ENCODE measurements around the gene LRP1. TPM values are rescaled to one million over a fixed set of nuclear protein-coding genes. Genes with fewer than 3 reads are reported as not detected.

Gene LRP1
- total RNA-seq, 2 experiments from 2014 or later, result 1.8 to 2.7 TPM

- Mint-ChIP-seq H3K27me3 (no peaks in the 10 kb centered on the region), H3K27ac (no peak overlapping the region), H3K9me3 (ENCODE audit: low read depth) (no peaks in the 10 kb centered on the region), H3K36me3 (ENCODE audit: low read depth) (no peaks in the 10 kb centered on the region), H3K4me1 (no peaks in the 10 kb centered on the region), H3K4me3 (no peak overlapping the region)
- DNase-seq (no peak), ATAC-seq (no peak)
- ChIA-PET CTCF (interaction anchor here (0.6 to 1.7 kb wide), 2 partner anchors 33 to 81 kb away, joined by 3 to 4 read pairs; no protein-coding TSS in a partner anchor), POLR2A (no interaction called here)
- intact Hi-C loops (cut with DNase I, micrococcal nuclease), result no loop called here
Observed at GRCh38 chr12:57149245-57149900, 21.1 kb downstream of the LRP1 start.

- Mint-ChIP-seq H3K27ac (no peak overlapping the region), H3K27me3 (no peaks in the 10 kb centered on the region), H3K4me3 (no peak overlapping the region), H3K4me1 (no peaks in the 10 kb centered on the region), H3K36me3 (ENCODE audit: low read depth) (no peaks in the 10 kb centered on the region), H3K9me3 (ENCODE audit: low read depth) (no peaks in the 10 kb centered on the region)
- ChIA-PET POLR2A (no interaction called here), CTCF (interaction anchor here (1.7 kb wide), 1 partner anchor 31 kb away, joined by 4 read pairs; no protein-coding TSS in a partner anchor)
- no peak for ATAC-seq
- no peak for DNase-seq
- intact Hi-C loops (cut with DNase I, micrococcal nuclease), result no loop called here
Observed at GRCh38 chr12:57150400-57151000, 22.2 kb downstream of the LRP1 start.

DNA sequence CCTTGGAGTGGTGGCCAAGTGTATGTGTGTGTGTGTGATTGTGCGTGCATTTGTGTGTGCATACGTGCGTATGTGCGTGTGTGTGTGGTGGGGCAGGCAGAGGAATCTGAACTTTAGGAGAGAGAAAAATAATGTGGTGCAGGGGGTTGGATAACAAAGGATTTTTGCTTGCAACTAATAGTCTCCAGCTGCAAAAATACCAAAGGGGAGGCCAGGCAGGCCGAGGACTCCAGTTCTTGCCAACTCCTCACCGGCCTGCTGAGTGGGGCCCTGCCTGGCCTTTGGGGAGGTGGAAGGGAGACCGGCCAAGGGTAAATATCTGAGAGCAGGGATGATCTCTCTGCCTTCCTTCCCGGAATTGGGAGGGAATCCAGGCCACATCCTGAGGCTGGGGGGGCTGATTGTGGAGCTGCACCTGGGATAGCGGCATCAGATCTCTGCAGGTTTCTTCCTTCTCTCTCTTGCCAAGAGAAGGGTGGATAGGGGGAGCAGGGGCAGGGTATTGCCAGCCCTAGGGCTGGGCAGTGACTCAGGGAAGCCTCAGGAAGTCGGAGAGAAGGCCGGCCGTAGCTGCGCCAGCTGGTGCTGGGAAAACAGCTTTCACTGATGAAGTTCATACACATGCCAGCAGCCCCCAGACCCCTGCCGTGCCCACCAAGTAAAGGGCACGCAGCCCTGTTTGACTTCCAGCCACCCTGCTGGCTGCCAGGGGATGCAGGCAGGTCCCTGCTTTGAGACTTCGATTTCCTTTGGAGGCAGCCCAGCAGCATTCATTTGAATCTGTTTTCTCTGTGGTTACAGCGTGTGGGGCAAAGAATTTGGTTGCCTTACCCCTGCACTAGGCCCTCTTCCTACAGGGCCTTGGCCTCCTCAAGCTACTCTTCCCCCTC lies 23.7 kb downstream of the LRP1 start:
- Mint-ChIP-seq H3K27me3 (no peaks in the 10 kb centered on the region), H3K4me3 (no peak overlapping the region), H3K36me3 (ENCODE audit: low read depth) (no peaks in the 10 kb centered on the region), H3K4me1 (no peaks in the 10 kb centered on the region), H3K27ac (no peak overlapping the region), H3K9me3 (ENCODE audit: low read depth) (no peaks in the 10 kb centered on the region)
- no peak for DNase-seq
- CTCF ChIA-PET, result interaction anchor here (0.7 kb wide), 1 partner anchor 34 kb away, joined by 3 read pairs; no protein-coding TSS in a partner anchor
- intact Hi-C loops (cut with DNase I, micrococcal nuclease), result no loop called here
- POLR2A ChIA-PET, result no interaction called here
- ATAC-seq, result no peak

DNA sequence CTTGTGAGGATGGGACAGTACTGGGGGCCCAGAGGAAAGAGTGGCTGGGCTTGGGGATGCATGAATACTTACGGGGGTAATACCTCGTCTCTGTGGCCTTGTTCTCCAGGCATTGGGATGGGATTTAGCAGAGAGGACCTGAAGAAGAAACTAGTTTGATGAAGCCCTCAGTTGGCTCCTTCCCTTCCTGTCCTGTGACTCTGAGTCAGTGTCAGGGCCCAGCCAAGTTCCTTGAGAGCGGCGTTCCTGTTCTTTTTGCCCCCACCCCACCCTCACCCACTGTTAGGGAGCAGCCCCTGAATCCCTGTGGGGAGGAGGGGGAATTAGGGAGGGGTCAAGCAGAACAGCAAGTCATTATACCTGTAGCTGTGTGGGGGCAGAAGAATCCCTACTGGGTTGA lies 24.4 kb downstream of the LRP1 start:
- Mint-ChIP-seq H3K4me3 (no peak overlapping the region), H3K4me1 (no peaks in the 10 kb centered on the region), H3K9me3 (ENCODE audit: low read depth) (no peaks in the 10 kb centered on the region), H3K36me3 (ENCODE audit: low read depth) (no peaks in the 10 kb centered on the region), H3K27me3 (no peaks in the 10 kb centered on the region), H3K27ac (no peak overlapping the region)
- ATAC-seq (no peak), DNase-seq (no peak)
- CTCF ChIA-PET, result no interaction called here
- POLR2A ChIA-PET, result no interaction called here
- intact Hi-C loops (cut with DNase I, micrococcal nuclease), result no loop called here

DNA sequence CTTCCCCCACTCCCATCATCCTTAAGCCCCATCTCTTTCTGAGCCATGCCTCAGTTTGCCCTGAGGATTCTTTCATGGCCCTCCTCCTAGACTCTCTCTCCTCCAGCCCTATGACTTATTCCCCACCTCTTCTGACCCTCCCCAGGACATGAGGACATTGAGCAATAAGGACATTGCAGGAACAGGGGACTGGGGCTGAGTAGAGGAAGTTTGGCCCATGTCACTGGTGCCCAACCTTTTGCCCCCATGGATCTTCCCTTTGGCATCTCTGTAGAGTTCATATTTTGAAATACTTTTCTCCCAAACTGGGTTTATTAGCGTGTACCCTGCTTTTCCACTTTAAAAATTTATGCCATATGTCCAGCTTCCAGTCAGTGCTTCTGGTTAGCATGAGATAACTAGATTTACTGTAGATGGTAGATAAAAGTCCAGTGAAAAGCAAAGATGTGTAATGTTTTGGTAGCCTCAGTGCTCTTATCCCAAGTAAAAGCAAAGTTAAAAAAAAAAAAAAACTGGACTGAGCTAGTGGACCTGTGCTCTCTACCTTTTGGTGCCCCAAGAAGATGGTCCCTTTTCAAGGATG lies 25.2 kb downstream of the LRP1 start:
- no peak for DNase-seq
- Mint-ChIP-seq H3K4me3 (no peak overlapping the region), H3K9me3 (ENCODE audit: low read depth) (no peaks in the 10 kb centered on the region), H3K27me3 (no peaks in the 10 kb centered on the region), H3K36me3 (ENCODE audit: low read depth) (no peaks in the 10 kb centered on the region), H3K4me1 (no peaks in the 10 kb centered on the region), H3K27ac (no peak overlapping the region)
- POLR2A ChIA-PET, result no interaction called here
- no peak for ATAC-seq
- CTCF ChIA-PET, result no interaction called here
- intact Hi-C loops (cut with DNase I, micrococcal nuclease), result no loop called here

DNA sequence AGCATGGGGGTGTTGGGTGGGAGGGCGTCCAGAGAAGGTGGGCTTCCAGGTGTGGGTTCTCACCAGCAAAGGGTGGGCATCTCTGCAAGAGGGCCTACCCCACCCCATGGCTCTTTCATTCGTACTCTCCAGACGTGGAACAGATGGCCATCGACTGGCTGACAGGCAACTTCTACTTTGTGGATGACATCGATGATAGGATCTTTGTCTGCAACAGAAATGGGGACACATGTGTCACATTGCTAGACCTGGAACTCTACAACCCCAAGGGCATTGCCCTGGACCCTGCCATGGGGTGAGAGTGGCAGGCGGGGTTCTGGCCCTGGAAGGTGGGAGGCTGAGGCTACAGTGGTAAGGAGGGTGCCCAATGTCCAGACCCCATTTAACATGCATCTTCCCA lies 25.8 kb downstream of the LRP1 start:
- no peak for DNase-seq
- no peaks in the 10 kb centered on the region for H3K9me3 Mint-ChIP-seq (ENCODE audit: low read depth)
- no peak overlapping the region for H3K27ac Mint-ChIP-seq
- ChIA-PET POLR2A (no interaction called here), CTCF (no interaction called here)
- intact Hi-C loops (cut with DNase I, micrococcal nuclease), result no loop called here
- H3K4me1 Mint-ChIP-seq, result no peaks in the 10 kb centered on the region
- H3K27me3 Mint-ChIP-seq, result no peaks in the 10 kb centered on the region
- ATAC-seq, result no peak
- no peaks in the 10 kb centered on the region for H3K36me3 Mint-ChIP-seq (ENCODE audit: low read depth)
- no peak overlapping the region for H3K4me3 Mint-ChIP-seq

- ATAC-seq (no peak), DNase-seq (no peak)
- Mint-ChIP-seq H3K4me3 (no peak overlapping the region), H3K9me3 (ENCODE audit: low read depth) (no peaks in the 10 kb centered on the region), H3K36me3 (ENCODE audit: low read depth) (no peaks in the 10 kb centered on the region), H3K4me1 (no peaks in the 10 kb centered on the region), H3K27me3 (no peaks in the 10 kb centered on the region), H3K27ac (no peak overlapping the region)
- CTCF ChIA-PET, result no interaction called here
- intact Hi-C loops (cut with DNase I, micrococcal nuclease), result no loop called here
- POLR2A ChIA-PET, result no interaction called here
Observed at GRCh38 chr12:57154804-57155434, 26.6 kb downstream of the LRP1 start.

DNA sequence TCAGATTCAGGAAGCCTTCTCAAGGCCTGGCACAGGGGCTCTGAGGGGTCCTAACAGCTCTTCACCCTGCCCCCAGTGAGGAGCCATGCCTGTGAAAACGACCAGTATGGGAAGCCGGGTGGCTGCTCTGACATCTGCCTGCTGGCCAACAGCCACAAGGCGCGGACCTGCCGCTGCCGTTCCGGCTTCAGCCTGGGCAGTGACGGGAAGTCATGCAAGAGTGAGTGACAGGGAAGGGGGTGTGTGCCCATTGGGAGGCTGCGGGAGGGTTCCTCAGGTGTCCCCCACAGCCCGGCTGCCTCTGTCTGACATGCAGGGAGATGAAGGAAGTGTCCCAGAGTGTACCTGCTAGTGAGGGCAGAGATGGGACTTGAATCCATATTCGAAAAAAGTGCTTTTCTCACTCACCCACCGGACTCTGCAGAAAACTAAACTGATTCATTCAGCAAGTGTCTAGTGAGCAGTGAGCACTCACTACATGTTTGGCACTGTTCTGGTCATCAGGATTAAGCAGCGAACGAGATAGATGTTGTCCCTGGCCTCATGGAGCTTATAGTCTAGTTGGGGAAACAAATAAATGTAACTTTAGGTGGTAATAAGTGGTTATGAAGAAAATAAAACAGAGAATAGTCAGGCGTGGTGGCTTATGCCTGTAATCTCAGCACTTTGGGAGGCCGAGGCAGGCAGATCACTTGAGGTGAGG lies 28.6 kb downstream of the LRP1 start:
- Mint-ChIP-seq H3K36me3 (ENCODE audit: low read depth) (no peaks in the 10 kb centered on the region), H3K9me3 (ENCODE audit: low read depth) (no peaks in the 10 kb centered on the region), H3K27ac (no peak overlapping the region), H3K4me1 (no peaks in the 10 kb centered on the region), H3K27me3 (no peaks in the 10 kb centered on the region), H3K4me3 (no peak overlapping the region)
- no peak for DNase-seq
- ChIA-PET POLR2A (no interaction called here), CTCF (interaction anchor here (0.7 to 1.9 kb wide), 3 partner anchors 9 to 67 kb away, joined by 3 to 6 read pairs (median 4); no protein-coding TSS in a partner anchor)
- ATAC-seq, result no peak
- intact Hi-C loops (cut with DNase I, micrococcal nuclease), result no loop called here

DNA sequence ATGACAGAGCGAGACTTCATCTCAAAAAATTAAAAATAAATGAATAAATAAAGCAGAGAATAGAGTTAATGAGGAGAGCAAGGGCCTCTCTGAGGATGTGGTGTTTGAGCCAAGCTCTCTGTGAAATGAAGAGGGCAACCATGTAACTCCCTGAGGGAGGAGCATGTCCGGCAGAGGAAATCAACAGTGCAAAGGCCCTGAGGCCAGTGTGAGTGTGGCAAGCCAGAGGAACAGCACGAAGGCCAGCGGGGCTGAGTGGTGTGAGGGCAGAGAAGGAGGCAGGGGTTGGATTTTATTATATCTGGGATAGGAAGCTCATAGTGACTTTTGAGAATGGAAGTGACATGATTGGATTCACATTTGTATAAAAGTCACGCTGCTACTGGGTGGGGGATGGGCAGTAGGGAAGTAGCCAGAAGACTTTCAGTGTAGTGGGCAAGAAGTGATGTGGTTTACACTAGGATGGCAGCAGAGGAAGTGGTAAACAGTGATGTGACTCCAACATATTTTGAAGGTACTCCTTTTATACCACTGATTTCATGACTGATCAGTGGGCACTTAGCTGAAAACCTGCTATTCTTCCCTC lies 29.4 kb downstream of the LRP1 start:
- ATAC-seq (no peak), DNase-seq (no peak)
- Mint-ChIP-seq H3K36me3 (ENCODE audit: low read depth) (no peaks in the 10 kb centered on the region), H3K4me1 (no peaks in the 10 kb centered on the region), H3K4me3 (no peak overlapping the region), H3K27ac (no peak overlapping the region), H3K9me3 (ENCODE audit: low read depth) (no peaks in the 10 kb centered on the region), H3K27me3 (no peaks in the 10 kb centered on the region)
- ChIA-PET POLR2A (no interaction called here), CTCF (interaction anchor here (1.7 to 1.9 kb wide), 2 partner anchors 10 to 18 kb away, joined by 3 to 6 read pairs; no protein-coding TSS in a partner anchor)
- intact Hi-C loops (cut with DNase I, micrococcal nuclease), result no loop called here

GRCh38 chr12:57158186-57158585 lies 29.9 kb downstream of the LRP1 start:
- ATAC-seq (no peak), DNase-seq (no peak)
- intact Hi-C loops (cut with DNase I, micrococcal nuclease), result no loop called here

More at GRCh38 chr12:57158186-57158585, 29.9 kb downstream of the LRP1 start:
- Mint-ChIP-seq H3K4me1 (no peaks in the 10 kb centered on the region), H3K27me3 (no peaks in the 10 kb centered on the region), H3K36me3 (ENCODE audit: low read depth) (no peaks in the 10 kb centered on the region), H3K27ac (no peak overlapping the region), H3K4me3 (no peak overlapping the region), H3K9me3 (ENCODE audit: low read depth) (no peaks in the 10 kb centered on the region)
- ChIA-PET CTCF (interaction anchor here (1.7 to 1.9 kb wide), 2 partner anchors 10 to 17 kb away, joined by 3 to 6 read pairs; no protein-coding TSS in a partner anchor), POLR2A (no interaction called here)

All from activated CD4-positive, alpha-beta T cell treated with anti-CD3 and anti-CD28 coated beads for 36 hours (primary cell).